Activated naive CD4-positive, alpha-beta T cell treated with anti-CD3 and anti-CD28 coated beads for 36 hours (primary cell): ENCODE data around the gene MACF1. TPM values are rescaled to one million over a fixed set of nuclear protein-coding genes. Genes with fewer than 3 reads are reported as not detected.

Experiments used
- CTCF ChIA-PET: fragments of 350-600 bp; sonication (Branson Sonifier 250); formaldehyde crosslinking; loops from one replicate; lab custom pipeline; 2021; ENCODE audit warnings: antibody characterized with exemption; lab: Charles Lee
- DNase-seq: peaks from one replicate; pipeline ENCODE4 v3.0.0-alpha.2; 2020
- H3K27ac Mint-ChIP-seq: one replicate; pipeline ENCODE4 v1.8.0; 2021; ENCODE audit warnings: mild to moderate bottlenecking, mixed read lengths
- H3K27me3 Mint-ChIP-seq: one replicate; pipeline ENCODE4 v1.8.0; 2021; ENCODE audit warnings: low read depth, mixed read lengths
- H3K36me3 Mint-ChIP-seq: one replicate; pipeline ENCODE4 v1.8.0; 2021; ENCODE audit warnings: low read depth, mixed read lengths
- H3K4me1 Mint-ChIP-seq: one replicate; pipeline ENCODE4 v1.8.0; 2021; ENCODE audit warnings: low read depth, mixed read lengths
- H3K4me3 Mint-ChIP-seq: one replicate; pipeline ENCODE4 v1.8.0; 2021; ENCODE audit warnings: mild to moderate bottlenecking, moderate library complexity, mixed read lengths
- H3K9me3 Mint-ChIP-seq: one replicate; pipeline ENCODE4 v1.8.0; 2021; ENCODE audit warnings: mixed read lengths
- intact Hi-C: fragments of 100-400 bp; cut with micrococcal nuclease; formaldehyde crosslinking; loops from one replicate; pipeline ENCODE4 v1.15.1; 2023
- total RNA-seq, 2 experiments: library from RNA; stranded (reverse); gene quantifications; one replicate each; pipeline ENCODE4 v1.2.3, GENCODE V29; 2021

Gene MACF1
- total RNA-seq, 2 experiments from 2014 or later, result 174 to 179 TPM

DNA sequence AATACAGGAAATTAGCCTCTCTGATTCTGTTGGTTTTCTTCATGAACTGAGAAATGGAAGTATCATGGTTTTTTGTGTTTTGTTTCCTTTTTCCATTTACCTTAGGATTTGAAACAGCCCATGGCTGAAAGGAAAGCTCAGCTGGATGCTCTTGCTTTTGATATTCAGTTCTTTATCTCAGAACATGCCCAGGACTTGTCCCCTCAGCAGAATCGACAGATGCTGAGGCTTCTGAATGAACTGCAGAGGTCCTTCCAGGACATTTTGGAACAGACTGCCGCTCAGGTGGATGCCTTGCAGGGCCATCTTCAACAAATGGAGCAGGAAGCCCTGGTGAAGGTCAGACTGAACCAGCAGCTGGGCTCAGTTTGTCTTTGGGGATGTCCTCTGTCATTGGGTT, 142.4 kb downstream of the MACF1 start:
- no peak overlapping the region for H3K4me3 Mint-ChIP-seq
- H3K36me3 Mint-ChIP-seq, result peaks cover 28% of the 10 kb centered on the region
- peak overlapping the region; percentile 80 for H3K27ac Mint-ChIP-seq
- no peak for DNase-seq
- no peaks in the 10 kb centered on the region for H3K27me3 Mint-ChIP-seq
- H3K4me1 Mint-ChIP-seq, result peaks cover 2% of the 10 kb centered on the region
- CTCF ChIA-PET, result interaction anchor here (0.7 kb wide), 1 partner anchor 96 kb away, joined by 3 read pairs; no protein-coding TSS in a partner anchor
- intact Hi-C loops, result no loop called here
- no peaks in the 10 kb centered on the region for H3K9me3 Mint-ChIP-seq

GRCh38 chr1:39348278-39348677, 143.8 kb downstream of the MACF1 start:
- intact Hi-C loops, result no loop called here
- Mint-ChIP-seq H3K9me3 (no peaks in the 10 kb centered on the region), H3K4me3 (no peak overlapping the region), H3K27ac (peak overlapping the region; percentile 3), H3K27me3 (no peaks in the 10 kb centered on the region), H3K36me3 (peaks cover 26% of the 10 kb centered on the region), H3K4me1 (peaks cover 2% of the 10 kb centered on the region)
- CTCF ChIA-PET, result interaction anchor here (0.7 kb wide), 1 partner anchor 1521 kb away, joined by 3 read pairs; no protein-coding TSS in a partner anchor
- no peak for DNase-seq

GRCh38 chr1:39352881-39353280, 148.4 kb downstream of the MACF1 start:
- Mint-ChIP-seq H3K4me3 (no peak overlapping the region), H3K9me3 (no peaks in the 10 kb centered on the region), H3K27me3 (no peaks in the 10 kb centered on the region), H3K4me1 (peaks cover 2% of the 10 kb centered on the region), H3K27ac (peak overlapping the region; percentile 6), H3K36me3 (peaks cover 34% of the 10 kb centered on the region)
- intact Hi-C loops, result no loop called here
- DNase-seq, result no peak
- CTCF ChIA-PET, result interaction anchor here (1.0 kb wide), 1 partner anchor 35 kb away, joined by 3 read pairs; no protein-coding TSS in a partner anchor

DNA sequence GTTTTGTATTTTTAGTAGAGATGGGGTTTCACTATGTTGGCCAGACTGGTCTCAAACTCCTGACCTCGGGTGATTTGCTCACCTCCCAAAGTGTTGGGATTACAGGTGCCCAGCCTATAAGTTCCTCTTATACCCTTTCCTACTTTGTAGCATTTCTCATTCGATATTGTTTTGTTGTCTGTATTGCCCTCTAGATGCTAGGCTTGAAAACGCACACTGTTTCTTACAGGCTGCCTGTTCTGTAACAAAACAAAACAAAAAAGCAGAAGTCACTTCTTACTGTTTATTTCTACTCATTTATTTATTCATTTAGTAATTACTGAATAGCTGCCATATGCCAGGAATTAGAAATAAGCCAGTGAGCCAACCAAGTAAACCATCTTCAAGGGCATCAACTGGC, 150.1 kb downstream of the MACF1 start:
- peaks cover 33% of the 10 kb centered on the region for H3K36me3 Mint-ChIP-seq
- no peaks in the 10 kb centered on the region for H3K27me3 Mint-ChIP-seq

DNA sequence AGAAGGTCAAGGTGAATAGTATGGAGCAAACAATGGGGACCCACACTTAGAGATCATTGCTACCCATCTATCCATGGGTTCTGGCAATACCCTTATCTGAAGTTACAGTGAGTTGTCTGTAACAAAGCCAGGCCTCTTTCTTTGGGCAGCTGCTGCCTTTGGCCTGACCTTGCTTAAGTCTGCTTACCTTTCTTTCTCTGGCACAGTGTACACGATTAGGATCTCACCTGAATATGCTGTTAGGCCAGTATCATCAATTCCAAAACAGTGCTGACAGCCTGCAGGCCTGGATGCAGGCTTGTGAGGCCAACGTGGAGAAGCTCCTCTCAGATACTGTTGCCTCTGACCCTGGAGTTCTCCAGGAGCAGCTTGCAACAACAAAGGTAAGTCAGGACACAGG, 154.0 kb downstream of the MACF1 start:
- Mint-ChIP-seq H3K27ac (no peak overlapping the region), H3K4me3 (no peak overlapping the region), H3K36me3 (peaks cover 35% of the 10 kb centered on the region), H3K4me1 (no peaks in the 10 kb centered on the region), H3K9me3 (no peaks in the 10 kb centered on the region), H3K27me3 (no peaks in the 10 kb centered on the region)
- intact Hi-C loops, result no loop called here
- DNase-seq, result no peak
- CTCF ChIA-PET, result interaction anchor here (0.9 to 1.7 kb wide), 3 partner anchors 52 to 166 kb away, joined by 3 to 4 read pairs (median 4); no protein-coding TSS in a partner anchor

More for the DNA sequence above, 150.1 kb downstream of the MACF1 start:
- intact Hi-C loops, result no loop called here
- DNase-seq, result no peak
- Mint-ChIP-seq H3K27ac (no peak overlapping the region), H3K4me1 (no peaks in the 10 kb centered on the region), H3K4me3 (no peak overlapping the region), H3K9me3 (no peaks in the 10 kb centered on the region)
- CTCF ChIA-PET, result interaction anchor here (1.1 to 2.0 kb wide), 2 partner anchors 56 to 221 kb away, joined by 3 to 5 read pairs; no protein-coding TSS in a partner anchor

DNA sequence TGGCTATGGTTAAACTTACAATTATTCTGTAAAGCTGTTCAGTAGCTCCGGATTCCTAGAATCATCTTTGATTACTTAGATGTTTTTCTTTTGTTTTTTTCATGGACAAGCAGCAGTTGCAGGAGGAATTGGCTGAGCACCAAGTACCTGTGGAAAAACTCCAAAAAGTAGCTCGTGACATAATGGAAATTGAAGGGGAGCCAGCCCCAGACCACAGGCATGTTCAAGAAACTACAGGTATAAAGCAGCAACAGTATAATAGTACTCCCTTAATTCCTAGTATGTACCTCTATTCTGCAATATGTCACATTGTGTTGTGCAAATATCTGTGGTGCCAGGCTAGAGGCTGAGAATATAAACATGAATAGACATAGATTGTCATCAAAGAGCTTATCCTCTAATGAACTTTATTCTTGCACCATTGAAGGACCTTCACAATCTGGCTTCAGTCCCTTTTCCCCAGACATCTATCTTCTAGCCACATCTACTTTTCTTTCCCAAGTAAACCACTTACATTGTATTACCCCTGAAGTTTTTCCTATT, 154.6 kb downstream of the MACF1 start:
- intact Hi-C loops, result no loop called here
- H3K4me1 Mint-ChIP-seq, result no peaks in the 10 kb centered on the region
- H3K36me3 Mint-ChIP-seq, result peaks cover 30% of the 10 kb centered on the region
- DNase-seq, result no peak
- H3K27me3 Mint-ChIP-seq, result no peaks in the 10 kb centered on the region
- CTCF ChIA-PET, result interaction anchor here (0.9 to 1.7 kb wide), 4 partner anchors 41 to 166 kb away, joined by 3 to 4 read pairs (median 4); no protein-coding TSS in a partner anchor
- H3K27ac Mint-ChIP-seq, result no peak overlapping the region
- no peaks in the 10 kb centered on the region for H3K9me3 Mint-ChIP-seq
- H3K4me3 Mint-ChIP-seq, result no peak overlapping the region

GRCh38 chr1:39360731-39361130, 156.2 kb downstream of the MACF1 start:
- intact Hi-C loops, result no loop called here
- CTCF ChIA-PET, result interaction anchor here (1.0 to 1.8 kb wide), 3 partner anchors 50 to 155 kb away, joined by 3 to 10 read pairs (median 3); no protein-coding TSS in a partner anchor
- Mint-ChIP-seq H3K9me3 (no peaks in the 10 kb centered on the region), H3K4me3 (no peak overlapping the region), H3K27ac (no peak overlapping the region), H3K27me3 (no peaks in the 10 kb centered on the region), H3K36me3 (peaks cover 29% of the 10 kb centered on the region), H3K4me1 (no peaks in the 10 kb centered on the region)
- DNase-seq, result no peak

- Mint-ChIP-seq H3K9me3 (no peaks in the 10 kb centered on the region), H3K4me1 (no peaks in the 10 kb centered on the region), H3K4me3 (no peak overlapping the region), H3K36me3 (peaks cover 32% of the 10 kb centered on the region), H3K27me3 (no peaks in the 10 kb centered on the region), H3K27ac (no peak overlapping the region)
- CTCF ChIA-PET, result interaction anchor here (0.6 to 1.8 kb wide), 6 partner anchors 18 to 358 kb away, joined by 3 to 10 read pairs (median 4); no protein-coding TSS in a partner anchor
- no peak for DNase-seq
- intact Hi-C loops, result no loop called here
Measured at GRCh38 chr1:39361446-39361845, 157.0 kb downstream of the MACF1 start.

- intact Hi-C loops, result no loop called here
- H3K27me3 Mint-ChIP-seq, result no peaks in the 10 kb centered on the region
- CTCF ChIA-PET, result no interaction called here
- H3K4me3 Mint-ChIP-seq, result no peak overlapping the region
- H3K36me3 Mint-ChIP-seq, result peaks cover 31% of the 10 kb centered on the region
- H3K4me1 Mint-ChIP-seq, result no peaks in the 10 kb centered on the region
- no peak overlapping the region for H3K27ac Mint-ChIP-seq
- no peaks in the 10 kb centered on the region for H3K9me3 Mint-ChIP-seq
- DNase-seq, result no peak
Measured at GRCh38 chr1:39363267-39363666, 158.8 kb downstream of the MACF1 start.

GRCh38 chr1:39368045-39368444, 163.6 kb downstream of the MACF1 start:
- H3K27ac Mint-ChIP-seq, result no peak overlapping the region
- CTCF ChIA-PET, result interaction anchor here (0.6 to 1.1 kb wide), 4 partner anchors 35 to 276 kb away, joined by 4 read pairs; no protein-coding TSS in a partner anchor
- intact Hi-C loops, result no loop called here

GRCh38 chr1:39369565-39369964, 165.1 kb downstream of the MACF1 start:
- Mint-ChIP-seq H3K9me3 (no peaks in the 10 kb centered on the region), H3K27me3 (no peaks in the 10 kb centered on the region), H3K4me1 (peaks cover 2% of the 10 kb centered on the region), H3K36me3 (peaks cover 26% of the 10 kb centered on the region), H3K4me3 (no peak overlapping the region), H3K27ac (no peak overlapping the region)
- CTCF ChIA-PET, result no interaction called here
- DNase-seq, result no peak
- intact Hi-C loops, result no loop called here

More at GRCh38 chr1:39368045-39368444, 163.6 kb downstream of the MACF1 start:
- Mint-ChIP-seq H3K4me3 (no peak overlapping the region), H3K4me1 (peaks cover 2% of the 10 kb centered on the region), H3K27me3 (no peaks in the 10 kb centered on the region), H3K9me3 (no peaks in the 10 kb centered on the region), H3K36me3 (peaks cover 30% of the 10 kb centered on the region)
- DNase-seq, result no peak

DNA sequence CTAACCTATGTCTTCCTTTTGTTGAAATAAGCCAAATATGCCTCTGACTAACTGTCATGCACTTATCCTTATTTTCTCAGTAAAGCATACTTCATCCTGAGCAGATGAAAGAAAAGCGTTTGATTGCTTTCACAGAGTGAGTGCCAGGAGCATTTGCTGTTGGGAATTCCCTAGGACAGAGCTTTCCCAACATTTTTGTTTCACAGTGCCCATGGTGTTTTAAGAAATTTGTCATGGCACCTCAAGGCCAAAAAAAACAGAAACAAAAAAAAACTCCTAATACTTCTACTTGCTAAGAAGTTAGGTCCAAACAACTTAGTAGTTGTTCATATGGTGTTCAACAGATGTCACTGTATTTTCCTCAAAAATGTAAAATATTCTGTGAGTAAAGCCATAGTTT, 166.1 kb downstream of the MACF1 start:
- H3K9me3 Mint-ChIP-seq, result no peaks in the 10 kb centered on the region
- DNase-seq, result no peak
- H3K27me3 Mint-ChIP-seq, result no peaks in the 10 kb centered on the region
- H3K4me3 Mint-ChIP-seq, result no peak overlapping the region
- H3K36me3 Mint-ChIP-seq, result peaks cover 26% of the 10 kb centered on the region
- intact Hi-C loops, result no loop called here
- no peak overlapping the region for H3K27ac Mint-ChIP-seq
- CTCF ChIA-PET, result interaction anchor here (1.0 kb wide), 1 partner anchor 39 kb away, joined by 3 read pairs; no protein-coding TSS in a partner anchor
- peaks cover 2% of the 10 kb centered on the region for H3K4me1 Mint-ChIP-seq

GRCh38 chr1:39372105-39372504, 167.6 kb downstream of the MACF1 start:
- Mint-ChIP-seq H3K27ac (no peak overlapping the region), H3K36me3 (peaks cover 24% of the 10 kb centered on the region), H3K27me3 (no peaks in the 10 kb centered on the region), H3K9me3 (no peaks in the 10 kb centered on the region), H3K4me3 (no peak overlapping the region), H3K4me1 (peaks cover 2% of the 10 kb centered on the region)
- no peak for DNase-seq
- CTCF ChIA-PET, result interaction anchor here (0.5 to 0.6 kb wide), 2 partner anchors 8 to 83 kb away, joined by 3 to 4 read pairs; no protein-coding TSS in a partner anchor
- intact Hi-C loops, result no loop called here
